ENCODE data around the gene NUCB1. TPM values are rescaled to one million over a fixed set of nuclear protein-coding genes. Genes with fewer than 3 reads are reported as not detected.

NUCB1 gene
- total RNA-seq, 1 experiment from 2014 or later, result 153 TPM

- TF ChIP-seq STAT6 (CRISPR knock-in tag; conservative IDR thresholded peaks at IDR 0.05; ENCODE audit: low read depth) (no peak), NFE2L1 (CRISPR knock-in tag; IDR thresholded peaks at IDR 0.05) (no peak), ZNF219 (CRISPR knock-in tag; IDR thresholded peaks at IDR 0.05; ENCODE audit: borderline replicate concordance) (no peak), CREM (CRISPR knock-in tag; IDR thresholded peaks at IDR 0.05) (no peak), GABPB1 (CRISPR knock-in tag; IDR thresholded peaks at IDR 0.05) (no peak), ZNF396 (CRISPR knock-in tag; IDR thresholded peaks at IDR 0.05; ENCODE audit: borderline replicate concordance) (peak; percentile 99), ELF4 (CRISPR knock-in tag; IDR thresholded peaks at IDR 0.05; ENCODE audit: low read depth) (no peak), ZNF263 (CRISPR knock-in tag; IDR thresholded peaks at IDR 0.05; ENCODE audit: low read depth) (no peak), TCF7 (CRISPR knock-in tag; IDR thresholded peaks at IDR 0.05; ENCODE audit: low read depth) (no peak), SMAD3 (CRISPR knock-in tag; IDR thresholded peaks at IDR 0.05; ENCODE audit: borderline replicate concordance) (no peak), MXD4 (CRISPR knock-in tag; IDR thresholded peaks at IDR 0.05; ENCODE audit: borderline replicate concordance) (peak; percentile 98), FOXP1 (CRISPR knock-in tag; IDR thresholded peaks at IDR 0.05; ENCODE audit: borderline replicate concordance) (no peak), EMX1 (CRISPR knock-in tag; IDR thresholded peaks at IDR 0.05) (peak; percentile 94), ZNF671 (CRISPR knock-in tag; IDR thresholded peaks at IDR 0.05) (peak; percentile 88), NR3C1 (CRISPR knock-in tag; conservative IDR thresholded peaks at IDR 0.05; ENCODE audit: low read depth) (no peak), PRRX2 (CRISPR knock-in tag; IDR thresholded peaks at IDR 0.05) (peak; percentile 96), MYBL2 (CRISPR knock-in tag; IDR thresholded peaks at IDR 0.05) (no peak), ZNF416 (CRISPR knock-in tag; IDR thresholded peaks at IDR 0.05) (peak; percentile 80; the same call in 1 of the 2 replicates), NR1H2 (CRISPR knock-in tag; IDR thresholded peaks at IDR 0.05) (no peak), NFATC4 (CRISPR knock-in tag; IDR thresholded peaks at IDR 0.05) (peak; percentile 89), ZNF423 (CRISPR knock-in tag; IDR thresholded peaks at IDR 0.05) (peak; percentile 67), ZNF512 (CRISPR knock-in tag; IDR thresholded peaks at IDR 0.05; ENCODE audit: borderline replicate concordance) (no peak)
- TF ChIP-seq, protein P1, sequence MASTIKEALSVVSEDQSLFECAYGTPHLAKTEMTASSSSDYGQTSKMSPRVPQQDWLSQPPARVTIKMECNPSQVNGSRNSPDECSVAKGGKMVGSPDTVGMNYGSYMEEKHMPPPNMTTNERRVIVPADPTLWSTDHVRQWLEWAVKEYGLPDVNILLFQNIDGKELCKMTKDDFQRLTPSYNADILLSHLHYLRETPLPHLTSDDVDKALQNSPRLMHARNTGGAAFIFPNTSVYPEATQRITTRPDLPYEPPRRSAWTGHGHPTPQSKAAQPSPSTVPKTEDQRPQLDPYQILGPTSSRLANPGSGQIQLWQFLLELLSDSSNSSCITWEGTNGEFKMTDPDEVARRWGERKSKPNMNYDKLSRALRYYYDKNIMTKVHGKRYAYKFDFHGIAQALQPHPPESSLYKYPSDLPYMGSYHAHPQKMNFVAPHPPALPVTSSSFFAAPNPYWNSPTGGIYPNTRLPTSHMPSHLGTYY (CRISPR knock-in tag; IDR thresholded peaks at IDR 0.05), result peak; percentile 96
- TF ChIP-seq, protein P2, sequence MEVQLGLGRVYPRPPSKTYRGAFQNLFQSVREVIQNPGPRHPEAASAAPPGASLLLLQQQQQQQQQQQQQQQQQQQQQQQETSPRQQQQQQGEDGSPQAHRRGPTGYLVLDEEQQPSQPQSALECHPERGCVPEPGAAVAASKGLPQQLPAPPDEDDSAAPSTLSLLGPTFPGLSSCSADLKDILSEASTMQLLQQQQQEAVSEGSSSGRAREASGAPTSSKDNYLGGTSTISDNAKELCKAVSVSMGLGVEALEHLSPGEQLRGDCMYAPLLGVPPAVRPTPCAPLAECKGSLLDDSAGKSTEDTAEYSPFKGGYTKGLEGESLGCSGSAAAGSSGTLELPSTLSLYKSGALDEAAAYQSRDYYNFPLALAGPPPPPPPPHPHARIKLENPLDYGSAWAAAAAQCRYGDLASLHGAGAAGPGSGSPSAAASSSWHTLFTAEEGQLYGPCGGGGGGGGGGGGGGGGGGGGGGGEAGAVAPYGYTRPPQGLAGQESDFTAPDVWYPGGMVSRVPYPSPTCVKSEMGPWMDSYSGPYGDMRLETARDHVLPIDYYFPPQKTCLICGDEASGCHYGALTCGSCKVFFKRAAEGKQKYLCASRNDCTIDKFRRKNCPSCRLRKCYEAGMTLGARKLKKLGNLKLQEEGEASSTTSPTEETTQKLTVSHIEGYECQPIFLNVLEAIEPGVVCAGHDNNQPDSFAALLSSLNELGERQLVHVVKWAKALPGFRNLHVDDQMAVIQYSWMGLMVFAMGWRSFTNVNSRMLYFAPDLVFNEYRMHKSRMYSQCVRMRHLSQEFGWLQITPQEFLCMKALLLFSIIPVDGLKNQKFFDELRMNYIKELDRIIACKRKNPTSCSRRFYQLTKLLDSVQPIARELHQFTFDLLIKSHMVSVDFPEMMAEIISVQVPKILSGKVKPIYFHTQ (CRISPR knock-in tag; IDR thresholded peaks at IDR 0.05), result peak; percentile 95
- TF ChIP-seq, protein P3, sequence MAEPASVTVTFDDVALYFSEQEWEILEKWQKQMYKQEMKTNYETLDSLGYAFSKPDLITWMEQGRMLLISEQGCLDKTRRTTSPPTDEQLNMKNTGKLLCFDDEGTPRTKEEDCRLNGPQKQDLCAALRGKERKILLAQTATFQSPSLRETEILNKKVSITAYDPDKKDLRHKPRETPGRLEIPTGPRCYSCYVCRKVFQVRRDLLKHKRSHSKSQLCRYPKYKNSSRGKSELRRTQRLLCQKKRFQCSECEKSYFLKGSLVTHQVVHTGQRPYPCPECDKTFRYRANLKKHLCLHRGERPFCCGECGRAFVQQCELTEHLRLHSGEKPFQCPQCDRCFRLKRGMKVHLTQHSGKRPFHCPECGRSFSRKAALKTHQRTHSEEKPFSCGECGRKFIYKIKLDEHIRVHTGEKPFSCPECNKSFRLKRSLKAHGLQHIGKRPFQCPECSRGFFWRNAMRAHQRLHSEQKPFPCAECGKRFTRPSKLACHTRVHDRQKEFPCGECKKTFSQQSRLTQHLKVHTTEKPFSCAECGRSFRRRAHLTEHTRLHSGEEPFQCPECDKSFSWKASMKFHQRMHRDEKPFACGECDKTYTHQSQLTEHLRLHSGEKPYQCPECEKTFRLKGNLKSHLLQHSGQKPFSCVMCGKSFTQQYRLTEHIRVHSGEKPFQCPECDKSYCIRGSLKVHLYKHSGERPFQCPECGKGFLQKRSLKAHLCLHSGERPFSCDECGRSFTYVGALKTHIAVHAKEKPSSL (CRISPR knock-in tag; conservative IDR thresholded peaks at IDR 0.05), result peak; percentile 85
- TF ChIP-seq, protein P4, sequence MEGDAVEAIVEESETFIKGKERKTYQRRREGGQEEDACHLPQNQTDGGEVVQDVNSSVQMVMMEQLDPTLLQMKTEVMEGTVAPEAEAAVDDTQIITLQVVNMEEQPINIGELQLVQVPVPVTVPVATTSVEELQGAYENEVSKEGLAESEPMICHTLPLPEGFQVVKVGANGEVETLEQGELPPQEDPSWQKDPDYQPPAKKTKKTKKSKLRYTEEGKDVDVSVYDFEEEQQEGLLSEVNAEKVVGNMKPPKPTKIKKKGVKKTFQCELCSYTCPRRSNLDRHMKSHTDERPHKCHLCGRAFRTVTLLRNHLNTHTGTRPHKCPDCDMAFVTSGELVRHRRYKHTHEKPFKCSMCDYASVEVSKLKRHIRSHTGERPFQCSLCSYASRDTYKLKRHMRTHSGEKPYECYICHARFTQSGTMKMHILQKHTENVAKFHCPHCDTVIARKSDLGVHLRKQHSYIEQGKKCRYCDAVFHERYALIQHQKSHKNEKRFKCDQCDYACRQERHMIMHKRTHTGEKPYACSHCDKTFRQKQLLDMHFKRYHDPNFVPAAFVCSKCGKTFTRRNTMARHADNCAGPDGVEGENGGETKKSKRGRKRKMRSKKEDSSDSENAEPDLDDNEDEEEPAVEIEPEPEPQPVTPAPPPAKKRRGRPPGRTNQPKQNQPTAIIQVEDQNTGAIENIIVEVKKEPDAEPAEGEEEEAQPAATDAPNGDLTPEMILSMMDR (IDR thresholded peaks at IDR 0.05), result no peak
Observed at GRCh38 chr19:48881741-48882657, 18.1 kb upstream of the NUCB1 start (continued).

Data from WTC11 (cell line).